MCF 10A (cell line): ENCODE results near the gene TOPBP1. TPM values are rescaled to one million over a fixed set of nuclear protein-coding genes. Genes with fewer than 3 reads are reported as not detected.
"Not testable (repeated sequence)": the region's sequence is repeated elsewhere in the genome, so short reads cannot be mapped to it uniquely, and the experiment has no call there.

Experiments
- BruUV-seq: library from RNA; stranded (reverse); fragments of 400-500 nt; replicated peaks from 2 replicates; lab custom pipeline; 2021; lab: Mats Ljungman, UMichigan
- CTCF ChIA-PET: fragments of 300-600 bp; sonication (Branson Sonifier 250); formaldehyde crosslinking; extraction: SDS; loops from one replicate; lab custom pipeline; 2021; ENCODE audit warnings: antibody characterized with exemption, inconsistent platforms; lab: Yijun Ruan, JAX
- POLR2A ChIA-PET: fragments of 300-600, 350-650 bp; sonication (Branson Sonifier 250); formaldehyde crosslinking; extraction: SDS; loops from one replicate; lab custom pipeline; 2020; ENCODE audit warnings: antibody characterized with exemption, inconsistent platforms; lab: Yijun Ruan, JAX
- DNase-seq: peaks from one replicate; pipeline ENCODE4 v3.0.0-alpha.2; 2018; ENCODE audit not compliant: unreplicated experiment
- H3K27ac Mint-ChIP-seq: one replicate; pipeline ENCODE4 v1.8.0; 2022; ENCODE audit warnings: mild to moderate bottlenecking, low read depth, mixed read lengths; ENCODE audit not compliant: unreplicated experiment
- H3K27me3 Mint-ChIP-seq: one replicate; pipeline ENCODE4 v1.8.0; 2022; ENCODE audit warnings: mixed read lengths; ENCODE audit not compliant: insufficient read depth, unreplicated experiment
- H3K36me3 Mint-ChIP-seq: one replicate; pipeline ENCODE4 v1.8.0; 2022; ENCODE audit warnings: mild to moderate bottlenecking, moderate library complexity, mixed read lengths; ENCODE audit not compliant: insufficient read depth, unreplicated experiment
- H3K4me1 Mint-ChIP-seq: one replicate; pipeline ENCODE4 v1.8.0; 2022; ENCODE audit warnings: mixed read lengths; ENCODE audit not compliant: insufficient read depth, unreplicated experiment
- H3K4me3 Mint-ChIP-seq: one replicate; pipeline ENCODE4 v1.8.0; 2022; ENCODE audit warnings: mild to moderate bottlenecking, moderate library complexity, mixed read lengths; ENCODE audit not compliant: unreplicated experiment
- H3K9me3 Mint-ChIP-seq: one replicate; pipeline ENCODE4 v1.8.0; 2022; ENCODE audit warnings: mixed read lengths; ENCODE audit not compliant: unreplicated experiment
- CTCF ChIP-seq: fragments of 200-600 bp; IDR thresholded peaks from one replicate; pipeline ENCODE4 v1.8.0; 2022; ENCODE audit warnings: antibody characterized with exemption, mild to moderate bottlenecking; ENCODE audit not compliant: unreplicated experiment
- intact Hi-C: fragments of 100-400 bp; cut with micrococcal nuclease; formaldehyde crosslinking; loops from 2 replicates; pipeline ENCODE4 v1.14.1; 2022
- total RNA-seq: library from RNA; stranded (reverse); gene quantifications from 2 replicates; pipeline ENCODE4 v1.2.3, GENCODE V29; 2022

The TOPBP1 gene
- total RNA-seq, 1 experiment from 2014 or later, result 27.7 TPM

GRCh38 chr3:133561679-133562078 is 100.1 kb downstream of the TOPBP1 start:
- ChIA-PET POLR2A (interaction anchor here (0.8 to 1.1 kb wide), 2 partner anchors 8 to 11 kb away, joined by 3 to 5 read pairs; no protein-coding TSS in a partner anchor), CTCF (no interaction called here)
- Mint-ChIP-seq H3K27ac (no peak overlapping the region), H3K4me1 (no peaks in the 10 kb centered on the region), H3K4me3 (no peak overlapping the region), H3K36me3 (no peaks in the 10 kb centered on the region), H3K27me3 (no peaks in the 10 kb centered on the region), H3K9me3 (no peaks in the 10 kb centered on the region)
- DNase-seq, result no peak
- TF ChIP-seq CTCF, result no peak
- intact Hi-C loops, result no loop called here
- no TSS peak for BruUV-seq

GRCh38 chr3:133551589-133551988 is 110.2 kb downstream of the TOPBP1 start:
- H3K36me3 Mint-ChIP-seq, CTCF ChIA-PET, H3K27ac Mint-ChIP-seq, H3K4me3 Mint-ChIP-seq, BruUV-seq, POLR2A ChIA-PET, H3K27me3 Mint-ChIP-seq, DNase-seq, H3K9me3 Mint-ChIP-seq, intact Hi-C loops: not testable (repeated sequence)
- peaks cover 18% of the 10 kb centered on the region for H3K4me1 Mint-ChIP-seq

Other genes starting within 250 kb of the TOPBP1 start
- 278 and 309 TPM in 2 replicates for gene CDV3, start 88.3 kb downstream of the TOPBP1 start, total RNA-seq
- gene TF, start 84.5 kb upstream of the TOPBP1 start, total RNA-seq, result 0.12 and 0.19 TPM in 2 replicates
- 180 and 212 TPM in 2 replicates for gene SRPRB, start 143.9 kb upstream of the TOPBP1 start, total RNA-seq
- gene RAB6B, start 233.9 kb upstream of the TOPBP1 start, total RNA-seq, result 0.96 and 1.1 TPM in 2 replicates